Measurements from ENCODE around the gene AKAP13.
"Not testable (repeated sequence)": the region's sequence is repeated elsewhere in the genome, so short reads cannot be mapped to it uniquely, and the experiment has no call there.

AKAP13 gene

GRCh38 chr15:85633859-85634258 is 253.5 kb downstream of the AKAP13 start:
- no peak for DNase-seq

GRCh38 chr15:85636351-85636750 is 255.9 kb downstream of the AKAP13 start:
- no peak for DNase-seq

GRCh38 chr15:85639752-85640381 is 259.5 kb downstream of the AKAP13 start:
- no peak for DNase-seq

- DNase-seq, result no peak
Observed at GRCh38 chr15:85642065-85642692, 261.8 kb downstream of the AKAP13 start.

GRCh38 chr15:85642693-85643066 is 262.3 kb downstream of the AKAP13 start:
- DNase-seq, result no peak

GRCh38 chr15:85646538-85647091 is 266.2 kb downstream of the AKAP13 start:
- DNase-seq, result no peak

GRCh38 chr15:85649372-85649771 is 269.0 kb downstream of the AKAP13 start:
- DNase-seq, result peak; percentile 87

- DNase-seq, result no peak
Observed at GRCh38 chr15:85651548-85651947, 271.1 kb downstream of the AKAP13 start.

- DNase-seq, result no peak
Observed at GRCh38 chr15:85652457-85652856, 272.1 kb downstream of the AKAP13 start.

- no peak for DNase-seq
Observed at GRCh38 chr15:85657132-85657531, 276.7 kb downstream of the AKAP13 start.

GRCh38 chr15:85658816-85659215 is 278.4 kb downstream of the AKAP13 start:
- no peak for DNase-seq

- no peak for DNase-seq
Observed at GRCh38 chr15:85661859-85662258, 281.5 kb downstream of the AKAP13 start.

- not testable (repeated sequence) for DNase-seq
Observed at GRCh38 chr15:85665677-85666076, 285.3 kb downstream of the AKAP13 start.

GRCh38 chr15:85667491-85668424 is 287.4 kb downstream of the AKAP13 start:
- DNase-seq, result peak; percentile 37

GRCh38 chr15:85671156-85671555 is 290.8 kb downstream of the AKAP13 start:
- no peak for DNase-seq

GRCh38 chr15:85672332-85673084 is 292.1 kb downstream of the AKAP13 start:
- DNase-seq, result no peak

GRCh38 chr15:85673326-85673725 is 292.9 kb downstream of the AKAP13 start:
- DNase-seq, result no peak

- no peak for DNase-seq
Observed at GRCh38 chr15:85676342-85677098, 296.1 kb downstream of the AKAP13 start.

GRCh38 chr15:85679231-85679630 is 298.8 kb downstream of the AKAP13 start:
- DNase-seq, result no peak

GRCh38 chr15:85681386-85681785 is 301.0 kb downstream of the AKAP13 start:
- no peak for DNase-seq

- DNase-seq, result no peak
Observed at GRCh38 chr15:85684174-85684710, 303.8 kb downstream of the AKAP13 start.

- DNase-seq, result no peak
Observed at GRCh38 chr15:85685356-85685755, 305.0 kb downstream of the AKAP13 start.

Data from GF-D8 (cell line).